Erythroblast (primary cell): ENCODE data around the gene GALE.

Source experiments
- GATA1 ChIP-seq: IDR thresholded peaks from 2 replicates; pipeline ENCODE4 v1.6.1; 2011; ENCODE audit warnings: low read depth, mild to moderate bottlenecking, control low read depth, low read length, moderate library complexity
- POLR2A ChIP-seq: IDR thresholded peaks from 2 replicates; pipeline ENCODE4 v1.6.1; 2011; ENCODE audit warnings: mild to moderate bottlenecking, low read length

- TF ChIP-seq POLR2A, result no peak
- no peak for TF ChIP-seq GATA1
Observed at GRCh38 chr1:23814016-23814415, 13.5 kb upstream of the GALE start.
